ENCODE measurements around the gene UVRAG. TPM values are rescaled to one million over a fixed set of nuclear protein-coding genes. Genes with fewer than 3 reads are reported as not detected.

The UVRAG gene
- 10 to 100 TPM; 35.0 to 80.8 (median 58.8) TPM for total RNA-seq
- 10 to 100 TPM; 13.8 to 15.7 (median 14.8) TPM for polyA plus RNA-seq
- long read RNA-seq, donor 1, full-length matches to known transcripts, result 2 of 8 reads
- long read RNA-seq, donor 1, partial matches to known transcripts, result 6 of 8 reads
- long read RNA-seq, donor 1, other reads (novel, unspliced or antisense), result 0 of 8 reads
- long read RNA-seq, donor 2, full-length matches to known transcripts, result 2 of 7 reads
- long read RNA-seq, donor 2, partial matches to known transcripts, result 5 of 7 reads
- long read RNA-seq, donor 2, other reads (novel, unspliced or antisense), result 0 of 7 reads

DNA sequence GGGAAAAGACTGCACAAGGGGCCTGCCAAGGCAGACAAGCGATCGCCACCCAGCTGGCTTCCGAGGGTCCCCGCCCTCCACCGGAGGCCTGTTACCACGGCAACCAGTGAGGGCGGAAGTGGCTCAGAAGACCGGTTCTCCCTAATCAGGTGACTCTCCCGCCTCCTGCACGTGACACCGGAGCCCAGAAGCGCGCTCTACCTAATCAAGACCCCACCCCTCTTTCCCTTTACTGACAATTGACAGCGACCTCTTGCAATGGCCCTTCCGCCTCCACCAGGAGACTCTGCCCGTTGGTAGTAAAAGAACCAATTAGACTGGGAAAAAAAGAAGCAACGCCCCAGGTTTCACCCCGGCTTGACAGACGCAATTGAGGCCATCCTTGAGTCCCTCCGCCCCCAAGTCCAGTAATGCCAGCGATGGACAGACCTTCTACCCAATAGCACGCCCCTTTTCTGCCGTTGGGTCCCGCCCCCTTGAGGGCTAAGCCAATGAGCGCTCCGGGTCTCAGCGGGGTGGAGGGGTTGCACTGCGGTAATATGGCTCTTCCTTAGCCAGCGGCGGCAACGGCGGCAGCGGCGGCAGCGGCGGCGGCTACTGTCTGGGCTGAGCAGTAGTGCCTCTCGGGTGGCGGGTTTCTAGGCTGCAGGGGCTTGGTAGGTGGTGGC, at the start of gene UVRAG:
Gene UVRAG, plus strand, starts transcription at position 534 of the 668 bp plus-strand sequence. CDS start 198 bp downstream, outside the sequence.
- TF ChIP-seq CTCF (IDR thresholded peaks at IDR 0.05 in 8 of 11, conservative IDR thresholded peaks at IDR 0.05 in 3 of 11), result peak in 8 of 11 experiments; percentile 17 to 57 (median 42)
- TF ChIP-seq POLR2A (IDR thresholded peaks at IDR 0.05), result peak in 2 of 3 donors; percentile 90 to 93
- peak; percentile 97 to 98 (median 98) for TF ChIP-seq POLR2AphosphoS5 (IDR thresholded peaks at IDR 0.05)
- H3K36me3 ChIP-seq, result no peaks in the 10 kb centered on the region
- H3K4me1 ChIP-seq, result peaks cover 19 to 72% (median 58%) of the 10 kb centered on the region in 6 donors
- peak within 1 kb of the TSS; percentile 69 to 96 (median 94) for H3K4me3 ChIP-seq
- intact Hi-C loops (cut with DNase I; ENCODE audit: low total_unique reads), result no loop called here
- peak; percentile 99 for DNase-seq
- H3K9me3 ChIP-seq, result no peaks in the 10 kb centered on the region
- no peaks in the 10 kb centered on the region for H3K27me3 ChIP-seq (replicated peaks in 1 of 7)
- WGBS, 5 donors, result 0 to 1% (median 1%) methylated on average over 20 to 39 of the region's 39 CpGs
- peak within 1 kb of the TSS; percentile 93 to 99 (median 96) for H3K27ac ChIP-seq

DNA sequence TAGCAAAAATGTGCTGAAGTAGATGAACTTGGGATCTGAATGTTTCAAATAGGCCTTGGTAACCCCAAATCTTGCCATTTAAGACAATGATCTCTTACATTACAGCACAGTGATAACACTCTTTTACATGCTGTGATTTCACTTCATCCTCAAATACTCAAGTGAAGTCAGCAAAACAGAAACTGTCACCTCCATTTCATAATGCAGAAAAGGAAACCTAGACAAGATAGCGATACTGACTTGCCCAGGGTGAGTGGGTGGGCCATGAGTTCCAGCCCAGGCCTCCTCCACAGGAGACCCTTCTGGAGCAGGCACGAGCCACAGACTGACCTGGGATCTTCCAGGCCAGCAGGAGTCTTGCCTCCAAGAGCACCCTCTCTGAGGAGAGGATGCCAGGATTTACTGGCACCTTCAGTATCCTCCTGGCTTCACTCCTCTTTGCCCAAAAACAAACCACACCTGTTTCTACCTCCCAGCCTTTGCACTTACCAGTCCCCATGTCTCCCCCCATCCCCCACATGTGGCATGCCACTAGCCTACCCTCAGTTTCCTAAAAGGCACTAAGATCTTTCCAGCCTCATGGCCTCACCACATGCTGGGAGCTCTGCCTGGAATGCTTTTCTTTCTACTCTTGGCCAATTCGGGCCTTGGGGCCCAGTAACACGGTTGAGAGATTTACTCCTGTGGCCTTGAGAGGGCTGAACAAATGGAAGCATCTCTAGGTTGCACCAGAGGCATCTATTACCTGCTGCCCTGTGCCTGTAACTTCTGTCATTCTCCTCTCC, 48.4 kb upstream of the UVRAG start:
- DNase-seq, result no peak
- peaks cover 7 to 56% (median 31%) of the 10 kb centered on the region in 6 donors for H3K4me1 ChIP-seq
- H3K36me3 ChIP-seq, result no peaks in the 10 kb centered on the region
- TF ChIP-seq POLR2A (IDR thresholded peaks at IDR 0.05) (no peak), CTCF (IDR thresholded peaks at IDR 0.05 in 8 of 11, conservative IDR thresholded peaks at IDR 0.05 in 3 of 11) (no peak), POLR2AphosphoS5 (IDR thresholded peaks at IDR 0.05) (no peak)
- H3K27ac ChIP-seq, result no peak overlapping the region
- intact Hi-C loops (cut with DNase I; ENCODE audit: low total_unique reads), result no loop called here
- H3K27me3 ChIP-seq (replicated peaks in 1 of 7), result peaks cover 0 to 34% (median 8%) of the 10 kb centered on the region in 7 donors
- no peak overlapping the region for H3K4me3 ChIP-seq
- 66 to 84% (median 79%) methylated on average over 4 of the region's 4 CpGs for WGBS, 5 donors
- no peaks in the 10 kb centered on the region for H3K9me3 ChIP-seq

- H3K4me3 ChIP-seq, result no peak overlapping the region
- TF ChIP-seq POLR2A (IDR thresholded peaks at IDR 0.05), result no peak
- H3K36me3 ChIP-seq, result no peaks in the 10 kb centered on the region
- intact Hi-C loops (cut with DNase I; ENCODE audit: low total_unique reads), result no loop called here
- H3K9me3 ChIP-seq, result no peaks in the 10 kb centered on the region
- no peak for DNase-seq
- H3K4me1 ChIP-seq, result peaks cover 7 to 58% (median 34%) of the 10 kb centered on the region in 6 donors
- 90 to 96% (median 93%) methylated on average over 6 of the region's 6 CpGs for WGBS, 5 donors
- H3K27ac ChIP-seq, result no peak overlapping the region
- H3K27me3 ChIP-seq (replicated peaks in 1 of 7), result peaks cover 0 to 34% (median 8%) of the 10 kb centered on the region in 7 donors
These were observed 47.8 kb upstream of the UVRAG start for GRCh38 chr11:75767228-75767572.

GRCh38 chr11:75767793-75768111, 47.3 kb upstream of the UVRAG start:
- H3K36me3 ChIP-seq, result no peaks in the 10 kb centered on the region
- peaks cover 0 to 34% (median 8%) of the 10 kb centered on the region in 7 donors for H3K27me3 ChIP-seq (replicated peaks in 1 of 7)
- intact Hi-C loops (cut with DNase I; ENCODE audit: low total_unique reads), result no loop called here
- H3K4me3 ChIP-seq, result peak overlapping the region in 5 of 8 donors; percentile 45 to 74 (median 53)
- WGBS, 5 donors, result 25 to 48% (median 39%) methylated on average over 1 of the region's 1 CpG
- H3K4me1 ChIP-seq, result peaks cover 10 to 60% (median 36%) of the 10 kb centered on the region in 6 donors
- TF ChIP-seq POLR2AphosphoS5 (IDR thresholded peaks at IDR 0.05) (no peak), POLR2A (IDR thresholded peaks at IDR 0.05) (no peak), CTCF (IDR thresholded peaks at IDR 0.05 in 8 of 11, conservative IDR thresholded peaks at IDR 0.05 in 3 of 11) (no peak)
- no peaks in the 10 kb centered on the region for H3K9me3 ChIP-seq
- DNase-seq, result no peak
- peak overlapping the region in 4 of 8 donors; percentile 71 to 91 (median 84) for H3K27ac ChIP-seq

Measured in spleen (tissue), 13 donors.